MM.1S (cell line): Measurements from ENCODE around the gene PDE11A.

Experiments
- CTCF ChIP-seq: fragments of 300-600 bp; sonication (generic); IDR thresholded peaks from 2 replicates; pipeline ENCODE4 v1.5.1; 2016; ENCODE audit warnings: antibody characterized with exemption, low read length, mixed read lengths
- EZH2phosphoT487 ChIP-seq: fragments of 300-600 bp; sonication (generic); IDR thresholded peaks from 2 replicates; pipeline ENCODE4 v1.6.1; 2018; ENCODE audit warnings: antibody characterized with exemption, low read length

DNA sequence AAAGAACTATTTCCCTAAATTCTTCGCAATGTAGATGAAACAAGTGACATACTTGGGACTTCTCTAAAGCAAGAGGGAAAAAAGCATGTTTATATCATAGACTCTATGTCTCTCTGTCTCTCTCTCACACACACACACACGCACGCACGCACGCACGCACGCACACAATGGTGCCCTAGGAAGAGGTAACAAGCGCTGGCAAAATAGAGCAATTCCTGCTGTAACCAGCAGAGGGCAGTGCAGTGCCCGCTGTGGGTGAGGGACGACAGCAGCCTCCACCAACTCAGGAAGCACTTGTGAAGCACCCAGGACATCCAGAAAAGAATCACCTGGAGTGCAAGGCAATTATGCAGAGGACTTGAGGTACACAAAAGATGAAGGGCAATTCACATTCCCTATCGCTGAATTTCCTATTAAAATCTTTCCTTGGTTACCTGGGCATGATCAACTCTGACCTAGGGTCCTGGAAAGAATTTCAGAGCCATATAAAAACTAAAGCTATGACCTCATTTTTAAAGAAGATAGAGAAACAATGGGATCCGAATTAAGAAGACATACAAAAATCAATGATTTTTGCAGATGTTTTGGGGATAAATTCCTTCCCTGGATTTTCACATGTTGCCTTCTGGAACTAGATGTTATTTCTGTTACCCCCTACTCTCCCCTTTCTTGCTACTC is 166.4 kb downstream of the PDE11A start:
- TF ChIP-seq CTCF (peak; percentile 96), EZH2phosphoT487 (no peak)
